ENCODE data around the gene TACC3.

GRCh38 chr4:1778642-1779392, 57.5 kb downstream of the TACC3 start:
- TF ChIP-seq CTCF (IDR thresholded peaks at IDR 0.05) (no peak), POLR2A (IDR thresholded peaks at IDR 0.05) (no peak)
